ENCODE data around the gene SPATA2.

The SPATA2 gene

GRCh38 chr20:49913399-49914047, 1.8 kb downstream of the SPATA2 start:
- TF ChIP-seq, protein P1, sequence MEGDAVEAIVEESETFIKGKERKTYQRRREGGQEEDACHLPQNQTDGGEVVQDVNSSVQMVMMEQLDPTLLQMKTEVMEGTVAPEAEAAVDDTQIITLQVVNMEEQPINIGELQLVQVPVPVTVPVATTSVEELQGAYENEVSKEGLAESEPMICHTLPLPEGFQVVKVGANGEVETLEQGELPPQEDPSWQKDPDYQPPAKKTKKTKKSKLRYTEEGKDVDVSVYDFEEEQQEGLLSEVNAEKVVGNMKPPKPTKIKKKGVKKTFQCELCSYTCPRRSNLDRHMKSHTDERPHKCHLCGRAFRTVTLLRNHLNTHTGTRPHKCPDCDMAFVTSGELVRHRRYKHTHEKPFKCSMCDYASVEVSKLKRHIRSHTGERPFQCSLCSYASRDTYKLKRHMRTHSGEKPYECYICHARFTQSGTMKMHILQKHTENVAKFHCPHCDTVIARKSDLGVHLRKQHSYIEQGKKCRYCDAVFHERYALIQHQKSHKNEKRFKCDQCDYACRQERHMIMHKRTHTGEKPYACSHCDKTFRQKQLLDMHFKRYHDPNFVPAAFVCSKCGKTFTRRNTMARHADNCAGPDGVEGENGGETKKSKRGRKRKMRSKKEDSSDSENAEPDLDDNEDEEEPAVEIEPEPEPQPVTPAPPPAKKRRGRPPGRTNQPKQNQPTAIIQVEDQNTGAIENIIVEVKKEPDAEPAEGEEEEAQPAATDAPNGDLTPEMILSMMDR (conservative IDR thresholded peaks at IDR 0.05): no peak
- TF ChIP-seq ZFX (IDR thresholded peaks at IDR 0.05): no peak

DNA sequence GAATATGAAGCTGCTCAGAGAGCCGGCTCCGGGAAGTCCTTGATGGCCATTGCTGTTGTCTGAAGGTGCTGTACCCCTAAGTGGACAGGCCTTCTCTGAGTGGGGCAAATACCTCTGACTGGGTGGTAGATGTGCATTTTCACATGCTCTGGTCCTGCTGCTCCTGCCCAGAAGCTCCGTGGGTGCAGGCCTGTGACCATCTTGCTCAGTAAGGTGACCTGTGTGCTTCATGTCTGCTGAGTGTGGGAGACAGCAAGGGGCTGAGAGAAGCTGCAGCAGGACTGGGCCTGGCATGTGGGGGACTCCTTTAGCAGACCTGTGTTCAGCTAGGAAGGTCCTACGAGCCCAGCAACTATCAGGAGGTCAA, 5.0 kb downstream of the SPATA2 start:
- peak overlapping the region; percentile 8; the same call in 1 of the 2 replicates for H3K27ac ChIP-seq
- TF ChIP-seq, protein P1 (conservative IDR thresholded peaks at IDR 0.05): no peak
- TF ChIP-seq ZFX (IDR thresholded peaks at IDR 0.05): no peak

More at GRCh38 chr20:49913399-49914047, 1.8 kb downstream of the SPATA2 start:
- no peak overlapping the region for H3K27ac ChIP-seq

DNA sequence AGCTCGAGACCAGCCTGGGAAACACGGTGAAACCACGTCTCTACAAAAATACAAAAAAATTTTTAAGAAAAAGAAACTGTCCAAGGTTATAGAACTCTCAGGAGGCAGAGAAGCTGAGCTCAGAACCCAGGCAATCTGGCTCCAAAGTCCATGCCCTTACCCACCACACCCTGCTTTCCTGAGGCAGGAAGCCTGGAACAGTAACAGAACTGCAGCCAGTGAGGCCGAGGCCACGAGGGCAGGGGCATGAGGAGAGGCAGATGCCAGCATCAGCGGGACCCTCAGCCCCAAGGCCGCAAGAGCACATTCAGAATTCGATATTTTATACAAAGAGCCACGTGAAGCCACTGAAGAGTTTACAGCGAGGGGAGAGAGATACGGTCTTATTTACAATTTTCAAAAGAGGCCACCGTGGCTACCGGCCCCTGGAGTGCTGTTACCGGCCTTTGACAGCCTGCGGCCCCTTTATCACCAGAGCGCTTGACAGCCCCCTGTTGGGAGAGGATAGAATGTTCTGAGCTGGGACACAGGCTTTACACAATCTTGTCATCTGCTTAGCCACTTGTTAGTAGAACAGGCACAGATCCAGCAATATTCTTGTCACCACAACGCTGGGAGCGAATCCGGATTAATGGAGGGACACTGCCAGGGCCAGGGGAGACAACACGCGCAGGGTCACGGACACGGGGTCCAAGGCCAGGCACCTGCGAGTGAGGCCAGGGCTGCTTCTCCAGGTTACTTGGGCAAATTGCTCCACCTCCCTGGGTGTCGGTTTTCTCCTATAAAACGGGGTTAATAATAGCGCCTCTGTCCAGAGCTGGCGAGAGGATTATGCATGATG, 5.6 kb downstream of the SPATA2 start:
- H3K27ac ChIP-seq: peak overlapping the region; percentile 8; the same call in 1 of the 2 replicates
- no peak for TF ChIP-seq ZFX (IDR thresholded peaks at IDR 0.05)
- TF ChIP-seq, protein P1 (conservative IDR thresholded peaks at IDR 0.05): no peak; the same call in 1 of the 2 replicates

DNA sequence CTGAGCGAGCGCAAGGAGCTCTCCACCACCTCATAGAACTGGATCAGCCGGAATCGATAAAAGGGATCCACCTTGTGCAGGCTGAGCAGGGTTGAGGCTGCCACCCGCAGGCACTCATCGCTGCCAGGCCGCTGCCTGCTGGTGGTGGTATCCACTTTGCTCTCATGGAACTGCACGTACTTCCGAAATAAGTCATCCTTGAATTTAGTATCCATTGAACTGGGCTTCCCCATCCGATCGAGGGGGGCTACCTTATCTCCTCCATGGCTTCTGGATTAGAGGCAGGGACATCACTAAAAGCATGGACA, 7.1 kb downstream of the SPATA2 start:
- no peak for TF ChIP-seq ZFX (IDR thresholded peaks at IDR 0.05)
- TF ChIP-seq, protein P1 (conservative IDR thresholded peaks at IDR 0.05): no peak
- H3K27ac ChIP-seq: peak overlapping the region; percentile 45

DNA sequence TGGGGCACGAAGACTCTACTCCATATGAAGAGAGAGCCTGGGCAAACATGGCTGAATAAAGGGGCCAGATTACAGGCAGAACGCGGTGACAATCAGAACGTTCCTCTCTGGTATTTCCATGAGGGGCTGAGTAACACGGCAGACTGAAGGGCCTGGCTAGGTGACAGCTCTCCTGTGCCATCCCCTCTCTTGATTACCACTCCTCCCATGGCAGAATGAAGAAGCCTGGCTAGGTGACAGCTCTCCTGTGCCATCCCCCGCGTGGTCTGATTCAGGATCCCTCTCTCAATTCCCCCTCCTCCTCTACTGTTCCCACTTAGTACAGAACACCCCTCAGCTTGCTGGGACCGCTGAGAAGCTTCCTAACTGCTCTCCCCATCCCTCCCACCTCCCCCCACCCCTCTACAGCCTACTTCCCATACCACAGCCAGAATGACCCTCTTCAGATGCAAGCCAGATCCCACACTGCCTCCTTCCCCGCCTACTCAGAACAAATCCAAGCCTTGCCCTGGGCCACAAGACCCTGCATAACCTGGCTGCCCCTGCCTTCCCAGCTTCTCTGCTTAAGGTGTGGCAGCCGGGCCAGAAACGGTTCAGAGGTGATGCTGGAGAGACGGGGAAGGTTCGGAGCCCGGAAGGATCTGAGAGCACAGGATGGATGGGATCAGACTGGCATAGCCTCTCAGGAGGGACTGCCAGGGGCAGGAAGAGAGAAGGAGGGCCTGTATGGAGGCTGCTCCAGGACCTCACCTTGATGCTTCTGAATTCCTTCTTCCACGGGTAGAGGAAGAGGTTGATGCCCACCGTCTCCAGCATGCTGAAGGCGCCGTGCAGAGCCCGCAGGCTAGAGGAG, 7.7 kb downstream of the SPATA2 start:
- H3K27ac ChIP-seq: peak overlapping the region; percentile 45
- no peak for TF ChIP-seq ZFX (IDR thresholded peaks at IDR 0.05)
- TF ChIP-seq, protein P1 (conservative IDR thresholded peaks at IDR 0.05): no peak

DNA sequence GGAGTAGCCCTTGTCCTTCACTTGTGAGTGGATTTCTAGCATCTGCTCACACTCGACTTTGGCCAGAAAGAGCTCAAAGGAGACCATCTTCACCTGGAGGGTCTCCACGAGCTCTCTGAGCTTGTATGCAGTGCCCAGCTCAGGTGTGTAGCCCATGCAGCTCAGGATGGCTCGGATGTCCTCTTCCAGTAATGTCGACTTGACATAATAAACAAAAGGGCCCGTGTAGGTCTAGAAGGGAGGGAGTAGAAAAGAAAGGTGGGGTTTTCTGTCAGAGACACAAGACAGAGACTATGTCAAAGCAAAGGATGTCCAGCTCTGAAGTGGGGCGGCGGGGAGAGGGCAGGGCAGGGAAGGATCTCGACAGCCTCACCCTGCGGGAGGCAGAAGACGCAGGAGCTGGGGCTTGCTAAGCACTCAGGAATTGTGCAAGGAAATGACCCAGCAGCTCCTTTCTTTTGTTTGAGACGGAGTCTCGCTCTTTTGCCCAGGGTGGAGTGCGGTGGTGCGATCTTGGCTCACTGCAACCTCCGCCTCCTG, 8.6 kb downstream of the SPATA2 start:
- H3K27ac ChIP-seq: no peak overlapping the region
- TF ChIP-seq, protein P1 (conservative IDR thresholded peaks at IDR 0.05): no peak
- no peak for TF ChIP-seq ZFX (IDR thresholded peaks at IDR 0.05)

Measured in C4-2B (cell line).